ENCODE results near the gene VIPR1.

DNA sequence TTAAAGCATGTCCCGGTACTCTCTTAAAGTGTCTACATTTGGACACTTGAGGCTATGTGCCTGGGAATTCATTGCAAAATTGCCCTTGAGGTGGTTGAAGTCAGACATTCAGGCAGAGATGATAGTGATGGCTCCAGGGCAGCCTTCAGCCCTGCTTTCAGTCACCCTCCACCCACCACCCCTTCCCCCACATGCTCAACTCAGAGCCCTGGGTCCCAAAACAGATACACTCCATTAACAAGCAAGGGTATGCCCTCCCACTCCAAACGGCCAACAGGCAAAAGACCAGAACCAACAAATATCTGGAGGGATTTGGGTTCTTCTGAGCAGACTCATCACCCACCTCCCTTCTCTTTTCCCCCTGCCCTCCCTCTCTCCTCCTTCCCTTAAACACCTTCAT is 29.9 kb upstream of the VIPR1 start:
- TF ChIP-seq, protein P1, sequence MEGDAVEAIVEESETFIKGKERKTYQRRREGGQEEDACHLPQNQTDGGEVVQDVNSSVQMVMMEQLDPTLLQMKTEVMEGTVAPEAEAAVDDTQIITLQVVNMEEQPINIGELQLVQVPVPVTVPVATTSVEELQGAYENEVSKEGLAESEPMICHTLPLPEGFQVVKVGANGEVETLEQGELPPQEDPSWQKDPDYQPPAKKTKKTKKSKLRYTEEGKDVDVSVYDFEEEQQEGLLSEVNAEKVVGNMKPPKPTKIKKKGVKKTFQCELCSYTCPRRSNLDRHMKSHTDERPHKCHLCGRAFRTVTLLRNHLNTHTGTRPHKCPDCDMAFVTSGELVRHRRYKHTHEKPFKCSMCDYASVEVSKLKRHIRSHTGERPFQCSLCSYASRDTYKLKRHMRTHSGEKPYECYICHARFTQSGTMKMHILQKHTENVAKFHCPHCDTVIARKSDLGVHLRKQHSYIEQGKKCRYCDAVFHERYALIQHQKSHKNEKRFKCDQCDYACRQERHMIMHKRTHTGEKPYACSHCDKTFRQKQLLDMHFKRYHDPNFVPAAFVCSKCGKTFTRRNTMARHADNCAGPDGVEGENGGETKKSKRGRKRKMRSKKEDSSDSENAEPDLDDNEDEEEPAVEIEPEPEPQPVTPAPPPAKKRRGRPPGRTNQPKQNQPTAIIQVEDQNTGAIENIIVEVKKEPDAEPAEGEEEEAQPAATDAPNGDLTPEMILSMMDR (IDR thresholded peaks at IDR 0.05) = no peak
- no peak for TF ChIP-seq POLR2AphosphoS5 (IDR thresholded peaks at IDR 0.05)
